HL-60 (cell line): ENCODE results near the gene LPIN1.
A peak's percentile ranks its signal among the peaks of the same experiment; 100 is the strongest.

Experiments used
- DNase-seq, 2 experiments: peaks; one replicate each; pipeline ENCODE4 v3.0.0-alpha.2; 2010 to 2020; ENCODE audit warnings: low read depth in 1 of 2, low spot score in 1 of 2
- H3K27ac ChIP-seq: fragments of 250-450 bp; sonication (Bioruptor Pico); replicated peaks from 2 replicates; pipeline ENCODE4 v1.5.1; 2020; ENCODE audit warnings: mild to moderate bottlenecking, moderate library complexity
- H3K27me3 ChIP-seq: fragments of 250-450 bp; sonication (Bioruptor Pico); 2 replicates; pipeline ENCODE4 v1.5.1; 2021; ENCODE audit warnings: mild to moderate bottlenecking, moderate library complexity; ENCODE audit not compliant: insufficient read depth, poor library complexity, severe bottlenecking
- H3K4me3 ChIP-seq: replicated peaks from 2 replicates; pipeline ENCODE4 v1.5.1; 2011; ENCODE audit warnings: mild to moderate bottlenecking, control low read depth, low read length; ENCODE audit not compliant: insufficient read depth
- CTCF ChIP-seq: IDR thresholded peaks from one replicate; pipeline ENCODE4 v1.5.1; 2011; ENCODE audit warnings: low read length, control low read depth, inconsistent platforms; ENCODE audit not compliant: insufficient read depth
- GABPA ChIP-seq: IDR thresholded peaks from 2 replicates; pipeline ENCODE4 v1.6.1; 2012; ENCODE audit warnings: low read depth
- POLR2AphosphoS5 ChIP-seq: IDR thresholded peaks from 2 replicates; pipeline ENCODE4 v1.6.1; 2012; ENCODE audit warnings: low read depth
- REST ChIP-seq: IDR thresholded peaks from 2 replicates; pipeline ENCODE4 v1.6.1; 2012; ENCODE audit warnings: low read depth; ENCODE audit not compliant: insufficient replicate concordance
- SPI1 ChIP-seq: IDR thresholded peaks from 2 replicates; pipeline ENCODE4 v1.6.1; 2012; ENCODE audit warnings: low read depth, mild to moderate bottlenecking, borderline replicate concordance

The LPIN1 gene

GRCh38 chr2:11797846-11798245, 51.4 kb downstream of the LPIN1 start:
- no peak overlapping the region for H3K27ac ChIP-seq
- no peak overlapping the region for H3K4me3 ChIP-seq
- DNase-seq = no peak
- no peaks in the 10 kb centered on the region for H3K27me3 ChIP-seq
- TF ChIP-seq POLR2AphosphoS5 (no peak), CTCF (no peak), SPI1 (no peak)

GRCh38 chr2:11798701-11799435, 52.4 kb downstream of the LPIN1 start:
- TF ChIP-seq SPI1 = no peak
- no peak for TF ChIP-seq CTCF
- no peak for TF ChIP-seq POLR2AphosphoS5
- no peak for TF ChIP-seq GABPA

GRCh38 chr2:11799826-11800225, 53.4 kb downstream of the LPIN1 start:
- TF ChIP-seq POLR2AphosphoS5 = no peak
- no peak for TF ChIP-seq CTCF
- TF ChIP-seq GABPA = no peak
- no peak for TF ChIP-seq REST
- TF ChIP-seq SPI1 = no peak
- Histone ChIP-seq H3K27me3 (no peaks in the 10 kb centered on the region), H3K27ac (no peak overlapping the region), H3K4me3 (no peak overlapping the region)
- DNase-seq = no peak

More at GRCh38 chr2:11798701-11799435, 52.4 kb downstream of the LPIN1 start:
- no peak overlapping the region for H3K4me3 ChIP-seq
- no peak overlapping the region for H3K27ac ChIP-seq
- H3K27me3 ChIP-seq = no peaks in the 10 kb centered on the region
- DNase-seq = peak in 1 of 2 experiments; percentile 14

GRCh38 chr2:11802782-11803191, 56.4 kb downstream of the LPIN1 start:
- no peak overlapping the region for H3K27ac ChIP-seq
- no peaks in the 10 kb centered on the region for H3K27me3 ChIP-seq
- no peak for DNase-seq
- no peak overlapping the region for H3K4me3 ChIP-seq
- TF ChIP-seq CTCF (no peak), REST (no peak), SPI1 (no peak)
